ENCODE results near the gene MIER1.

The MIER1 gene

DNA sequence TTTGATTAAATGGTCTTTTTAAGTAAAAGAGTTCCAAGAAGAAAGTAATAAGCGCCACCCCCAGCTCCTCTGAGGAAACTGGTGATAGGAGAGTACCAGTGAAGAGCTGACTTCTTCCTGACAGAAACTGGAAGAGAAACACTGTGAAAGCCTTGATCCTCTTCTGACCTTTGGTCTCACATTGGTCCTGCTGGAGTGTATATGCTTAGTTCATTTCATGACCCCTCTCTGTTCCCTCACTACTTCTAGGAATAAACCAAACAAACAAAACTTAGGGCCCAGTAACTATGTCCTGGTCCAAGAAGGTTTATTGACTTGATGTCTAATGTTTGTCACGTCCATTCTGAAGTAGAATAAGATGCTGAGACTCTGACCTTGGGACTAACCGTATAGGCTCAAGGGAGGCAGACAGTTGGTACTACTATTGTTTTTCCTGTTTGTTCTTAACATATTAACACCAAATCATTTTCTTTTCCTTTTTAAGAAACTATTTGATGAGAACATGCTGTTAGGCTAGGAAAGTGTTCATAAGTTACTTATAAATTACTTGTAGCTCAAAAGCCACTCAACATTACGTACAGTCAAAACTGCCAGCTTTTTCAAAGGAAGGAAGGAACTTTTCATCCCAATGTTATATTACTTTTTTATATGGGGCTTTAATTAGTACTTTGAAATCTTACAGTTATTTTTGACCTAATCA is 57.9 kb downstream of the MIER1 start:
- H3K27me3 Mint-ChIP-seq: no peaks in the 10 kb centered on the region
- ATAC-seq (replicated peaks; ENCODE audit: extremely low read depth, poor library complexity, severe bottlenecking) (no peak), DNase-seq (ENCODE audit: low spot score in 2 of 2) (no peak)
- peaks cover 53% of the 10 kb centered on the region for H3K36me3 Mint-ChIP-seq (ENCODE audit: insufficient read depth)
- peaks cover 16% of the 10 kb centered on the region for H3K4me1 Mint-ChIP-seq
- no peaks in the 10 kb centered on the region for H3K9me3 Mint-ChIP-seq
- no peak overlapping the region for H3K4me3 Mint-ChIP-seq
- no peak overlapping the region for H3K27ac Mint-ChIP-seq (ENCODE audit: low read depth)

DNA sequence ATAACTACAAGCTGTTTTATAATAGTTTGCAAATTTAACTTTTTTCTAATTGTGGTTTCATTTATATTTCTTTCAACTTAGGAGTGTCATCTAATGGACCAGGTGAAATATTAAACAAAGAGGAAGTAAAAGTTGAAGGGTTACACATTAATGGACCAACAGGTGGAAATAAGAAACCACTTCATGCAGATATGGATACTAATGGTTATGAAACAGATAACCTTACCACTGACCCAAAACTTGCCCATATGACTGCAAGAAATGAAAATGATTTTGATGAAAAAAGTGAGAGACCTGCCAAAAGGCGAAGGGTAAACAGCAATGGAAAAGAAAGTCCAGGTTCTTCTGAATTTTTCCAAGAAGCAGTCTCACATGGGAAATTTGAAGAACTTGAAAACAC is 59.7 kb downstream of the MIER1 start:
- Mint-ChIP-seq H3K4me1 (peaks cover 16% of the 10 kb centered on the region), H3K27ac (ENCODE audit: low read depth) (peak overlapping the region; percentile 68), H3K9me3 (no peaks in the 10 kb centered on the region), H3K27me3 (no peaks in the 10 kb centered on the region), H3K36me3 (ENCODE audit: insufficient read depth) (peaks cover 51% of the 10 kb centered on the region), H3K4me3 (no peak overlapping the region)
- DNase-seq (ENCODE audit: low spot score in 2 of 2) (no peak), ATAC-seq (replicated peaks; ENCODE audit: extremely low read depth, poor library complexity, severe bottlenecking) (no peak)

DNA sequence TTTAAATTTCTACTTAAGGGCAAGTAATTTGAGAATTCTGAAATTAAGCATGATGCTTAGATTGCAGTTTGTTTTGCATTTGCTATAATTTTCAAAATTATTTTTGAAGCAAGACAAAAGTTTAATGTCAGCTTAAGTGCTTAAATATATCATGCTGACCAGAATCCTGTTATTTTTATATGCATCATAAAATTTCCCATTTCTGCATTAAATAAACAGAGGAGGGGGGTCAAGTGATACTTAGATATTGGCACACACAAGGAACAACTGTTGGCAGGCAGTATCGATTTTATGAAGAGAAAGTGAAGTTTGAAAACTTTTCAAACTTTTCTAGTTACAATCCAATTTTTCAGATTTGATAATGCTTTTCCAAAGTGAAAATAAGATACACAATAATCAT is 61.0 kb downstream of the MIER1 start:
- no peaks in the 10 kb centered on the region for H3K9me3 Mint-ChIP-seq
- no peak overlapping the region for H3K4me3 Mint-ChIP-seq
- no peak overlapping the region for H3K27ac Mint-ChIP-seq (ENCODE audit: low read depth)
- DNase-seq (ENCODE audit: low spot score in 2 of 2) (no peak), ATAC-seq (replicated peaks; ENCODE audit: extremely low read depth, poor library complexity, severe bottlenecking) (no peak)
- H3K36me3 Mint-ChIP-seq (ENCODE audit: insufficient read depth): peaks cover 52% of the 10 kb centered on the region
- no peaks in the 10 kb centered on the region for H3K27me3 Mint-ChIP-seq
- H3K4me1 Mint-ChIP-seq: peaks cover 11% of the 10 kb centered on the region

DNA sequence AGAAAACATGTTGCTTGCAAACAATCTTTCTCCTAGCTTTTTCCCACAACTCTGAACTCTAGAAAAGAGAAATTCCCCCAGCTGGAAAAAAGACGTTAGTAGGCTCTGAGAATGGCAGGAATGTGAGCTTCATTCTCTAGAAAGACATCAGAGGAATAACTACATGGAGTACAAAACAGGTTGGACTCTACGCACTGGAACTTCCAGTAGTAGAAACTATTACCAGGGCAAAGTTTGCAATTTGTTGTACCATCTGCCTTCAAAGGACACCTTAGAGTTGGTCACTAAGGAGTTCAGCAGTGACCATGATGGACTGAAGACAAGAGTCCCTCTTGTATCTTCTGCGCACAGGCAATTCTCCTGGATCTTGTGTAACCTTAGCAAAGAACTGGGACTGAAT is 68.3 kb downstream of the MIER1 start:
- Mint-ChIP-seq H3K4me1 (peaks cover 6% of the 10 kb centered on the region), H3K9me3 (no peaks in the 10 kb centered on the region), H3K4me3 (no peak overlapping the region), H3K27me3 (no peaks in the 10 kb centered on the region), H3K27ac (ENCODE audit: low read depth) (no peak overlapping the region), H3K36me3 (ENCODE audit: insufficient read depth) (peaks cover 16% of the 10 kb centered on the region)
- ATAC-seq (replicated peaks; ENCODE audit: extremely low read depth, poor library complexity, severe bottlenecking) (no peak), DNase-seq (ENCODE audit: low spot score in 2 of 2) (no peak)

DNA sequence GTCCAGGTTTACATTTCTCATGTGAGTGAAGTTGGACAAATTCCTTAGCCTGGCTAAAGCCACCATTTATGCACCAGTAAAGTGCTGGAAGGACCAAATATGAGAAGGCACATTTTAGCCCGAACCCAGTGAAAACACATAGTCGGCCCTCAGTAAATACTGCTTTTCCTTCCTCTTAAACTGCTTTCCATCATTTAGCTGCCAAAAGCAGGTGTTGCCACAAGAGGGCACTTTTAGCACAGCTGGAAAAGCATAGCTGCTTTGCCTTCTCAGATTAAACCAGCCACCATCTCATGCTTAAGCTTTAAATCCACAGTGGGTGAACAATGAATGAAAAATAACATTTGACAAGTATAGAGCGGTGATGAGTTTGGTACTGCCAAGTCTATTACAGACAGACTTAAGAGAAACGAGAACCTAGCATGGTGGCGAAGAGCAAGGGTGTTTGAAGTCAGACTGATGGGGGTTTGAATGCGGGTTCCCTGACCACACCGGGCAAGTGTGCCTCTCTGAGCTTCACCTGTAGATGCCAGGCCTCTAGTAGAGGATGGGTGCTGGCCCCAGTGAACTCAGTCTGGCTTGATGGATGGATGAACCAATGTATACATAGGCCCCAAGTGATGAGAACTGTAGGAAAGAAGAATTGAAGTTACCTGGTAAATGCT is 71.4 kb downstream of the MIER1 start:
- DNase-seq (ENCODE audit: low spot score in 2 of 2): peak; percentile 15 to 40
- no peaks in the 10 kb centered on the region for H3K27me3 Mint-ChIP-seq
- H3K9me3 Mint-ChIP-seq: no peaks in the 10 kb centered on the region
- H3K36me3 Mint-ChIP-seq (ENCODE audit: insufficient read depth): peaks cover 5% of the 10 kb centered on the region
- H3K4me1 Mint-ChIP-seq: peaks cover 12% of the 10 kb centered on the region
- no peak overlapping the region for H3K4me3 Mint-ChIP-seq
- ATAC-seq (replicated peaks; ENCODE audit: extremely low read depth, poor library complexity, severe bottlenecking): no peak
- H3K27ac Mint-ChIP-seq (ENCODE audit: low read depth): no peak overlapping the region

DNA sequence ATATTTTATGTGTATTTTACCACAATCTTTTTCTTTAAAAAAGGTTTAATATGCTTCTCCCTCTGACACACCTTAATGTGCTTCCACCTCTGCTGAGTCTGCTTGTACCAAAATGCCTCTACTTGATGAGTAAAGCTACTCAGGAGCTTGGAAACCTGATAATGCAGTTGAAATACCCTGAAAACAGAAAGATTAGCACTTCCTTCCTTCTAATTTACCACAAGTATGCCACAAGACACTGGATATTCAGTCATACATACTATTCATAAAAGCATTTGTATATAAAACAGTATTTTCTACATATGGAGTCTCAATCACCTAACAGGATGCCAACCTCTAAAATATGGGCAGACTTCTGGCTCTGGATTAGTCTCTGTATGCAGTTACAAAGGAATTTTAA is 74.2 kb downstream of the MIER1 start:
- peaks cover 12% of the 10 kb centered on the region for H3K4me1 Mint-ChIP-seq
- ATAC-seq (replicated peaks; ENCODE audit: extremely low read depth, poor library complexity, severe bottlenecking): no peak
- H3K27ac Mint-ChIP-seq (ENCODE audit: low read depth): peak overlapping the region; percentile 23
- peaks cover 8% of the 10 kb centered on the region for H3K36me3 Mint-ChIP-seq (ENCODE audit: insufficient read depth)
- no peak for DNase-seq (ENCODE audit: low spot score in 2 of 2)
- no peak overlapping the region for H3K4me3 Mint-ChIP-seq
- no peaks in the 10 kb centered on the region for H3K9me3 Mint-ChIP-seq
- no peaks in the 10 kb centered on the region for H3K27me3 Mint-ChIP-seq

DNA sequence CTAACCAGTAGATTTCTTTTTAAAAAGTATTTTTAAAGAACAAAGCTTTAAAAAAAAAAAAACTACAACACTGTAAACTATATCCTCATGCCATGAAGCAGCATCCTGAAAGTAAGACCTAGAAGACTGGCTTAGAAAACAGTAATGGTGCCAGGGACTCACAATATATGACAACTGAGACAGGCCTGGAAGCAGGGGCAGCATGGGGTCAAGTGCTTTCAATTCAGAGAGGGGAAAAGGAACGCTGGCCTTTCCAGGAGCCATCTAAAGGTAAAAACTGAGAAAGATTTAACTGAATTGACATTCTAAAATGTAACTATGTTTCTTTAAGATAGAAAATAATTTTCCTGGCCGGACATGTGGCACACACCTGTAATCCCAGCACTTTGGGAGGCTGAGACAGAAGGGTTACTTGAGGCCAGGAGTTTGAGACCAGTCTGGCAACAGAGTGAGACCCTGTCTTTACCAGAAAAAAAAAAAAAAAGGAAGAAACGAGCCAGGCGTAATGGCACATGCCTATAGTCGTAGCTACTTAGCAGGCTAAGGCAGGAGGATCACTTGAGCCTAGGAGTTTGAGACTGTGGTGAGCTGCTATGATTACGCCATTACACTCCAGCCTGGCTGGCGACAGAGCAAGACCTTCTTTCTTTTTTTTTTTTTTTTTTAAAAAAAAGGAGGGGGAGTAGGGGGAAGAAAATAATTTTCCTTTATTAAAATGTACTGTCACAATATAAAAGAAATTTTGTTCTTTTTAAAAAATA is 75.0 kb downstream of the MIER1 start:
- peaks cover 12% of the 10 kb centered on the region for H3K4me1 Mint-ChIP-seq
- no peaks in the 10 kb centered on the region for H3K9me3 Mint-ChIP-seq
- DNase-seq (ENCODE audit: low spot score in 2 of 2) (no peak), ATAC-seq (replicated peaks; ENCODE audit: extremely low read depth, poor library complexity, severe bottlenecking) (no peak)
- H3K36me3 Mint-ChIP-seq (ENCODE audit: insufficient read depth): peaks cover 8% of the 10 kb centered on the region
- no peaks in the 10 kb centered on the region for H3K27me3 Mint-ChIP-seq
- no peak overlapping the region for H3K4me3 Mint-ChIP-seq
- H3K27ac Mint-ChIP-seq (ENCODE audit: low read depth): peak overlapping the region; percentile 23

DNA sequence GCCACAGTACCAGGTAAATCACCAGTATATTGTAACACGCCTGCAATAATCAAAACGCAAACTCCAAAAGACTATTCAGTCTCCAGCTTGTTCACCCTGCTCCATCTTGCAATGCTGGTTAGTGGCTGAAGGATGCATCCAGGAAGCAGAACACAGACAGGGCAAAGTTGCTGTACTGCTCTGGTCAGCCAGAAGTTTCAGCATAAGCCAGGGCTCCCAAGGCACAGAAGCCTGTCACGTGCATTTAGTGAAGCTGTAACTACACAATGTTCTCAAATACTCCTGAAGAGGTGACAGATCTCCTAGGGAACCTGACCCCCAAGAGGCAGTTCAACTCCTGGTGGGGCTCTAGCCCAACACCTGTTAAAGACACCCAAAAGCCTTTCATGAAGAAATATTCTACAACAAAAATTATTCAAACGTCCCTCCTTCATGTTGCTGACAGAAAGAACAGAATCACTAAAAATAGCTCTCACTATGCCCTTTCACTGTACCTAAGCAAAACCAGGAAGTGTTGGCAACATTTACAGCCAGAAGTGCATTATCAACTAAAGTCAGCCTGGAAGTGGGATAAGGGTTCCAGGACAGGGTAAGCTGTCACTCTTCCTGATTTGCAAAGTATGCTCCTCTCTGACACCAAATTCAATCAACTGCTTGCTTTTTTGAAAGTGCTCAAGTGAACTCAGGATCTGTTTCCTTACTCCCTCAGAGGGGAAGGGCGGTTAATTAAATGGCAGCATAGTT is 77.1 kb downstream of the MIER1 start:
- Mint-ChIP-seq H3K4me1 (peaks cover 5% of the 10 kb centered on the region), H3K9me3 (no peaks in the 10 kb centered on the region), H3K27ac (ENCODE audit: low read depth) (no peak overlapping the region), H3K27me3 (no peaks in the 10 kb centered on the region), H3K4me3 (no peak overlapping the region), H3K36me3 (ENCODE audit: insufficient read depth) (peaks cover 6% of the 10 kb centered on the region)
- DNase-seq (ENCODE audit: low spot score in 2 of 2) (no peak), ATAC-seq (replicated peaks; ENCODE audit: extremely low read depth, poor library complexity, severe bottlenecking) (no peak)

DNA sequence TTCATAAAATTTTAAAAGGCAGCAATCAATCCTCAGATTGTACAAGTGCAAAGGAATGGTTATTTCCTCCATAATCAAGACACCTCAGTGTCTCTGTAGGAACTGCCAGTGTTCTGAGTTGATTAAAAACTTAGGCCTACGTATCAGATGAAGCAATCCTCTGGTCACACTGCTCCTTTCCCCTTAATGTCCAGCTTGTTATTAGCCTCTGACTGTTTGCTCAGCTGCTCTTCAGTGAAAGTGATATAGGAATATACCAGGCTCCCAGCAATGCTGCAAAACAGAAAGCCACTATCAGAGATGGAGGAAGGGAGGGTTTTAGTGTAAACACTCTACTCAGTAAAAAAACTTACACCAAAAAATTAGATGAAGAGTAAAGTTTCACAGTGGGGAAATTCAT is 79.4 kb downstream of the MIER1 start:
- no peak overlapping the region for H3K27ac Mint-ChIP-seq (ENCODE audit: low read depth)
- peaks cover under 1% of the 10 kb centered on the region for H3K4me1 Mint-ChIP-seq
- H3K27me3 Mint-ChIP-seq: no peaks in the 10 kb centered on the region
- H3K4me3 Mint-ChIP-seq: no peak overlapping the region
- H3K36me3 Mint-ChIP-seq (ENCODE audit: insufficient read depth): peaks cover 17% of the 10 kb centered on the region
- ATAC-seq (replicated peaks; ENCODE audit: extremely low read depth, poor library complexity, severe bottlenecking) (no peak), DNase-seq (ENCODE audit: low spot score in 2 of 2) (no peak)
- H3K9me3 Mint-ChIP-seq: no peaks in the 10 kb centered on the region

DNA sequence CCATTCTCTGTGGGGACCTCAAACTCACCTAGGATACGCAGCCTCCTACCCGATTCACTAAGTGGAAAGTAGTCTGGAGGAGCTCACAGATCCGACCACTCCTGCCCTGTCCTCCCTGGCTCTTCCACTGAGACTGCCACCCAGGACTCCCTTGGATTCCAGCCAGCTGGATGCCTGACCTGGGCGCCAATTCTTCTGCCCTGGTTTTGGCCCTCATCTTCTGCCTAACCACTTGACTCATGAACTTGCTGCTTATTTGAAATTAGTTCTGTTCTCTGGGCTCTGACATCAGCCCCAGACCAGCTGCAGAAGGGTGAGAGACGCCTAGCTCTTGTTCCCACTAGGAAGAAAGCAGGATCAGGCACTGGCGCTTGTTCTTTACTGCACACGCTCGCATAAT is 80.3 kb downstream of the MIER1 start:
- H3K9me3 Mint-ChIP-seq: no peaks in the 10 kb centered on the region
- no peak for ATAC-seq (replicated peaks; ENCODE audit: extremely low read depth, poor library complexity, severe bottlenecking)
- H3K27me3 Mint-ChIP-seq: no peaks in the 10 kb centered on the region
- H3K4me3 Mint-ChIP-seq: no peak overlapping the region
- H3K36me3 Mint-ChIP-seq (ENCODE audit: insufficient read depth): peaks cover 20% of the 10 kb centered on the region
- H3K4me1 Mint-ChIP-seq: no peaks in the 10 kb centered on the region
- DNase-seq (ENCODE audit: low spot score in 2 of 2): no peak
- H3K27ac Mint-ChIP-seq (ENCODE audit: low read depth): no peak overlapping the region

DNA sequence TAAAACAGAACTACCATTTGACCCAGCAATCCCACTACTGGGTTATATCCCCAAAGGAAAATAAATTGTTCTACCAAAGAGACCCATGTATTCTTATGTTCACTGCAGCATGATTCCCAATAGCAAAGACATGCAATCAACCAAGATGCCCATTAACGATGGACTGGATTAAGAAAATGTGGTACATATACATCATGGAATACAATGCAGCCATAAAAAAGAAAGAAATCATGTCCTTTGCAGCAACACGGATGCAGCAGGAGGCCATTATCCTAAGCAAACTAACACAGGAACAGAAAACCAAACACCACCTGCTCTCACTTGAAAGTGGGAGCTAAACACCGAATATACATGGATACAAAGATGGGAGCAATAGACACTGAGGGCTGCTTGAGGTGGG is 85.0 kb downstream of the MIER1 start:
- H3K36me3 Mint-ChIP-seq (ENCODE audit: insufficient read depth): peaks cover 17% of the 10 kb centered on the region
- H3K27ac Mint-ChIP-seq (ENCODE audit: low read depth): no peak overlapping the region
- ATAC-seq (replicated peaks; ENCODE audit: extremely low read depth, poor library complexity, severe bottlenecking) (no peak), DNase-seq (ENCODE audit: low spot score in 2 of 2) (no peak)
- H3K9me3 Mint-ChIP-seq: no peaks in the 10 kb centered on the region
- H3K27me3 Mint-ChIP-seq: no peaks in the 10 kb centered on the region
- no peaks in the 10 kb centered on the region for H3K4me1 Mint-ChIP-seq
- no peak overlapping the region for H3K4me3 Mint-ChIP-seq

DNA sequence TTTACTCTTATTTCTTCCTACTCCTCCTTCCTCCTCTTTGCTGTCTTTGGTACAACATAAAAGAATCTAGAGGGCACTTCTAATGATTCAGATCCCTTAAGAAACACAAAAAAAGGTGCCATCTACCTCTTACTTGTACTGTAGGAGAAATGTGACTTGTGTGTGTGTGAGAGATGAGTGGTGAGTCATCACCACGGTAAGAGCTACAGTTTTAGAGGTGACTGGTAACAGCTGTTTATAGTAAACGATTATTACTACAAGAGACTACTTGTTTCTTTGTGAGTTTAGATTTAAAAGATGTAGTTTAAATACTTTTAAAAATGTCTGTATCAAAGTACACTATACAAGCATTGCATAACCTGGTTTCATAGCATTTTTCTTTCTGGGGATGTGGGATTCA is 88.8 kb downstream of the MIER1 start:
- no peak overlapping the region for H3K27ac Mint-ChIP-seq (ENCODE audit: low read depth)
- H3K9me3 Mint-ChIP-seq: no peaks in the 10 kb centered on the region
- no peaks in the 10 kb centered on the region for H3K27me3 Mint-ChIP-seq
- no peak for ATAC-seq (replicated peaks; ENCODE audit: extremely low read depth, poor library complexity, severe bottlenecking)
- no peaks in the 10 kb centered on the region for H3K4me1 Mint-ChIP-seq
- H3K4me3 Mint-ChIP-seq: no peak overlapping the region
- peaks cover 10% of the 10 kb centered on the region for H3K36me3 Mint-ChIP-seq (ENCODE audit: insufficient read depth)
- DNase-seq (ENCODE audit: low spot score in 2 of 2): no peak

All from central memory CD8-positive, alpha-beta T cell (primary cell).